Measurements from ENCODE around the gene TBC1D5.

GRCh38 chr3:17783426-17783825 is 41.0 kb upstream of the TBC1D5 start:
- TF ChIP-seq, protein P1, sequence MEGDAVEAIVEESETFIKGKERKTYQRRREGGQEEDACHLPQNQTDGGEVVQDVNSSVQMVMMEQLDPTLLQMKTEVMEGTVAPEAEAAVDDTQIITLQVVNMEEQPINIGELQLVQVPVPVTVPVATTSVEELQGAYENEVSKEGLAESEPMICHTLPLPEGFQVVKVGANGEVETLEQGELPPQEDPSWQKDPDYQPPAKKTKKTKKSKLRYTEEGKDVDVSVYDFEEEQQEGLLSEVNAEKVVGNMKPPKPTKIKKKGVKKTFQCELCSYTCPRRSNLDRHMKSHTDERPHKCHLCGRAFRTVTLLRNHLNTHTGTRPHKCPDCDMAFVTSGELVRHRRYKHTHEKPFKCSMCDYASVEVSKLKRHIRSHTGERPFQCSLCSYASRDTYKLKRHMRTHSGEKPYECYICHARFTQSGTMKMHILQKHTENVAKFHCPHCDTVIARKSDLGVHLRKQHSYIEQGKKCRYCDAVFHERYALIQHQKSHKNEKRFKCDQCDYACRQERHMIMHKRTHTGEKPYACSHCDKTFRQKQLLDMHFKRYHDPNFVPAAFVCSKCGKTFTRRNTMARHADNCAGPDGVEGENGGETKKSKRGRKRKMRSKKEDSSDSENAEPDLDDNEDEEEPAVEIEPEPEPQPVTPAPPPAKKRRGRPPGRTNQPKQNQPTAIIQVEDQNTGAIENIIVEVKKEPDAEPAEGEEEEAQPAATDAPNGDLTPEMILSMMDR (IDR thresholded peaks at IDR 0.05): no peak
- no peak for TF ChIP-seq POLR2A (IDR thresholded peaks at IDR 0.05)
- no peak for TF ChIP-seq POLR2AphosphoS5 (IDR thresholded peaks at IDR 0.05; ENCODE audit: insufficient read depth in 1 of 2, low read depth in 1 of 2)

Data from vagina (tissue), 2 donors.